Measurements from ENCODE around the gene CACNA1S.

The CACNA1S gene

DNA sequence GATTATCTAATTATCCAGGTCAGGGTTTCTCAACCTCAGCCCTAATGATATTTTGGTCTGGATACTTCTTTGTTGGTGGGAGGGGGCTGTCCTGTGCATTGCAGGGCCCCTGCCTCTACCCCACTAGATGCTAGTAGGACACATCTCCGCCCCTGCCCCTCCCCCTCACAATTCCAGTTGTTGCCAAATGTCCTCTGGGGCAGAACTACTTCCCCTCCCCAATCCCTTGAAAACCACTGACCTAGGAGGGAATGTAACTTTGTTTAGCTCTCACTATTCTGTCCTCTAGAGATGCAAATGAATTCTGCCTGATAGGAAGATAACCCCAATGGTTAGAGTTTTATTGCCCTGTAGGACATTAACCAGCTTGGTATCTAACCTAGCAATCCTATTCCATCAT, 8.1 kb downstream of the CACNA1S start:
- no peak overlapping the region for H3K27ac ChIP-seq
- no peak for TF ChIP-seq ZFX (IDR thresholded peaks at IDR 0.05; ENCODE audit: borderline replicate concordance)
- TF ChIP-seq, protein P1, sequence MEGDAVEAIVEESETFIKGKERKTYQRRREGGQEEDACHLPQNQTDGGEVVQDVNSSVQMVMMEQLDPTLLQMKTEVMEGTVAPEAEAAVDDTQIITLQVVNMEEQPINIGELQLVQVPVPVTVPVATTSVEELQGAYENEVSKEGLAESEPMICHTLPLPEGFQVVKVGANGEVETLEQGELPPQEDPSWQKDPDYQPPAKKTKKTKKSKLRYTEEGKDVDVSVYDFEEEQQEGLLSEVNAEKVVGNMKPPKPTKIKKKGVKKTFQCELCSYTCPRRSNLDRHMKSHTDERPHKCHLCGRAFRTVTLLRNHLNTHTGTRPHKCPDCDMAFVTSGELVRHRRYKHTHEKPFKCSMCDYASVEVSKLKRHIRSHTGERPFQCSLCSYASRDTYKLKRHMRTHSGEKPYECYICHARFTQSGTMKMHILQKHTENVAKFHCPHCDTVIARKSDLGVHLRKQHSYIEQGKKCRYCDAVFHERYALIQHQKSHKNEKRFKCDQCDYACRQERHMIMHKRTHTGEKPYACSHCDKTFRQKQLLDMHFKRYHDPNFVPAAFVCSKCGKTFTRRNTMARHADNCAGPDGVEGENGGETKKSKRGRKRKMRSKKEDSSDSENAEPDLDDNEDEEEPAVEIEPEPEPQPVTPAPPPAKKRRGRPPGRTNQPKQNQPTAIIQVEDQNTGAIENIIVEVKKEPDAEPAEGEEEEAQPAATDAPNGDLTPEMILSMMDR (IDR thresholded peaks at IDR 0.05), result no peak

DNA sequence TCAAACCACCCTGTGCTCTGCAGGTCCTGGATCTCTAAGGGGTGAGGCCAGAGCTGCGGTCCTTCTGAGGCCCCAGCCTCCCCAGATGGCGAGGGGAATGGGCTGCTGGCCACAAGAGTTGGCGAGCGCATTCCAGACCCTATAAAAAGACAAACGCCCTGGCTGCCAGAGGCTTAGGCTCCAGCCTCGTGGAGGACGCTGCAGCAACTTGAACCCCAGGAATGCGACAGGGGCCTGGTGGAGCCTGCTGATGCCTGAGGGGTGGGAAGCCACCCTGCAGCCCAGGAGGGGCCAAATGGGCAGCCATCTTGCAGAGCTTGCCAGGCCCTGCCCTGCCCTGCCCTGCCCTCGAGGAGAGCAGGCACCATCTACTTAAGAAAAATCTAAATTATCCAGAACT, 8.6 kb downstream of the CACNA1S start:
- TF ChIP-seq, protein P1 (IDR thresholded peaks at IDR 0.05), result no peak
- TF ChIP-seq ZFX (IDR thresholded peaks at IDR 0.05; ENCODE audit: borderline replicate concordance), result no peak
- H3K27ac ChIP-seq, result no peak overlapping the region

DNA sequence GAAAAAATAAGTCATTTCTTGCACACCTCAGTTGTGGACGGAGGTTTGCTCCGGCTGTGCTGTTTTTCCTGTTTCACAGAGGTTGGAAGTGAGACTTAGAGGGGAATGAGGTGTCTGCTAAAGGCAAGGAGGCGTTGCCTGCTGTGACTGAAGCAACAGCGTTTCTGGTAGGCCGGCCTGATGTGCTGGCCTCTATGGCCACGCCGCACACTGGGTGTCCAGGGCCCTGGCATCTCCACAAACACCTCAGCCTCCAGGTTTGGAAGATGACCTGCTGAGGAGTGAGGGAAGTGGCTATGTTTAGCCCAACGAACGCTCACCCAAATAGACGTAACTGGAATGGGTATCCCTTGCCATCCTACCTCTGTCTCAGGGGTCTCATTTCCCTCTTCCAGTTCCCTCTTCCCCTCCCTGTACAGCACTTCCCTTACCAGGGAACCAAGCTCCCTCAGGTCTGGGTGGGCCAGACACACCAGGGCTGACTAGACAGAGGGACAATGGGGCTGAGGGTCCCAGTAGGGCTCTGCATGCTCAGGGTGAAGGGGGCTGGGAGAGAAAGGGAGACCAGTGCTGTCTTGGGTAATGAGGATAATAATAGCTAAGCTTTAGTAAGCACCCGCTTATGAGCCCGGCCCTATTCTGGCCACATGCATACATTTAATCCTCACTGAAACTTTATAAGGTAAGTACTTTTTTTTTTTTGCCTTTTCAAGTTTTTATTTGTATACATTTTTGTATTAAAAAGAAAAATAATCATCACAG, 11.9 kb downstream of the CACNA1S start:
- H3K27ac ChIP-seq, result no peak overlapping the region
- no peak for TF ChIP-seq ZFX (IDR thresholded peaks at IDR 0.05; ENCODE audit: borderline replicate concordance)
- TF ChIP-seq, protein P1 (IDR thresholded peaks at IDR 0.05), result no peak

DNA sequence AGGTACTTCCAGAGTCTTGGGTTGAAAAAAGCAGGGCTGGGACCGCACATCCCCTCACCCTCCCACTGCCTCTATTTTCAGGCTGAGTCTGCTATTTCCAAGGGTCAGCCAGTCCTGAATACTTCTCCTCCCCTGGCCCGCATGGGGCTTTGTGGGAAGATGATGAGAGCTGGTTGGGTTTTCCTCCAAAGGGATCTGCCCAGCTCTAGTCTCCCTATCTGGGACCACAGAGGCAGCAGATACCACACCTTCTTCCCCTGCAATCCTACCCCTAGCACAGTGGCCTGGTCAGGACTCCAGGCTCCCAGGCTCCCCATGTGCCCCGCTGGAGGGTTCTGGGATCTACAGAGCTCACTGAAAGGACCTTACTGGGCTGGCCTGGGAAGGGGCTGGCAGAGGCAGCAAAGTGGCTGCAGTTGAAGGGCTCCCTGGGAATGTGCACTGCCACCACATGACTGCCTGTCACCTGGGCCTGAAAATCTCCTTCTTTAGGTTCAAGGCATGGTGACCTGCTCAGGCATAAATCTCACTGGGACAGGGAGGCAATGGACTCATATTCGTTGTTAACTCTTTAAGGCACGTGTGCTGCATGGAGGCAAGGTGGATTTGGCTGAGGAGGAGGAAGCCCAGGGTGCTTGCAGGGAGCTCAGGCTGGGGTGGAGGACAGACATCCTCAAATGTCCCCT, 13.1 kb downstream of the CACNA1S start:
- no peak overlapping the region for H3K27ac ChIP-seq
- TF ChIP-seq, protein P1 (IDR thresholded peaks at IDR 0.05), result no peak
- no peak for TF ChIP-seq ZFX (IDR thresholded peaks at IDR 0.05; ENCODE audit: borderline replicate concordance)

DNA sequence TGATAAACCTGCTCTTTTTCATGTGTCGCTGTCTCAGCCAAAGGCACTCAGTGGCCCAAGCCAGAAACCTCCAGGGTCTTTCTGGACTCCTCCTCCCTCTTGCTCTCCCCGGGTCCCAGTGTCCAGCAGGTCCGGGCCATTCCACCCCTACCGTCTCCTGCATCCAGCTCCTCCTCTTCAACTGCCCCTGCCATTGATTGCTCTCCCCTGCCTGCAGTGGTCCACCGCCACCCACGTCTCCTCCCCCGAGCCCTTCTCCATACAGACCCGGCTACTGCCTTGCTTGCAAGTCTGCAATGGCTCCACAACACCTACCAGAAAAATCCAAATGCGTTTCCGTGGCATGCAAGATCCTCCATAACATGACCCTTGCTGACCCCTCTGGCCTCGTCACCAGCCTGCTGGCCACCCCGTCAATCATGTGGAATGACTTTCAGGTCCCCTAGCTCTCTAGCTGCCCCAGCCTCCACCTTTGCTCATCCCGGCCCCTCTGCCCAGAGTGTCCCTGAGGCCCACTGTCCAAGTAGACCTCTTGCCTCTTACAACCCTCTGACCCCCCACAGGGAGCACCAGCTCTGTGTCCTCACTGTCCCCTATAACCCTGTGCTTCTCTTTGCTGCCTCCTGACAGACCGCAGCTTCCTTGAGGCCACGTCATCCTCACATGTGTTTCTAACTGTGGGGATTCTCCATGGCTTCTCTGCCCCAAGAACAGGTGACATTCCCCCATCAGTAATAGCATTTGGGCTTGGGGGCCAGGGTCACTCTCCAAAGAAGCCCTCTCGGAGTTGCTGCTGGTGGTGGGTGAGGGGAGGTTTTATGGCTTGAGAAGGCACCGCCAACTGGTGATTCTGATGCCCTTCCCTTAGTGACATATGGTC, 15.0 kb downstream of the CACNA1S start:
- H3K27ac ChIP-seq, result no peak overlapping the region
- TF ChIP-seq, protein P1 (IDR thresholded peaks at IDR 0.05), result no peak
- no peak for TF ChIP-seq ZFX (IDR thresholded peaks at IDR 0.05; ENCODE audit: borderline replicate concordance)

DNA sequence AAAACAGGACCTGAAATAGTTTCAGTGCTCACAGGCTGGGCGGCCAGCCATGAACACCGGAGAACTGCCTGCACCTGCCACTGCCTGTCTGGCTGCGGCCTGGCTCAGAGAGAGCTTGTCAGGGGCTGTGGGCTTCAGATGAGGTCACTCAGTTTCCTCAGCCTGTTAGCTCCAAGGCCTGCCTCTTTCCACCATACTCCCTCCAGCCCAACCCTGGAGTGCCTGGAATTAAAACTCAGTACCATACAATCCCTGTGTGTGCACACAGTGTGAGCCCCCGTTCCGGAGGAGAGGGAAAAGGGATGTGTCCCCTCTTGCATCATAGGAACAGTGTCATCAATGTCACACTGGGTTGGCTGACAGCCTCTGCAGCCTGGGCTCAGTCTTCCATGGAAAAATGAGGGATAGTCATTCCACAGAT, 16.2 kb downstream of the CACNA1S start:
- no peak for TF ChIP-seq ZFX (IDR thresholded peaks at IDR 0.05; ENCODE audit: borderline replicate concordance)
- TF ChIP-seq, protein P1 (IDR thresholded peaks at IDR 0.05), result no peak
- no peak overlapping the region for H3K27ac ChIP-seq
